Neural cell (in vitro differentiated cells): ENCODE data around the gene TMEM255B. TPM values are rescaled to one million over a fixed set of nuclear protein-coding genes. Genes with fewer than 3 reads are reported as not detected.
"Not testable (repeated sequence)": the region's sequence is repeated elsewhere in the genome, so short reads cannot be mapped to it uniquely, and the experiment has no call there.

Experiments used
- H2AFZ ChIP-seq: fragments of 200-600, 300-800 bp; sonication (generic), shearing (Covaris generic); 2 replicates; pipeline ENCODE4 v1.6.0; 2014; ENCODE audit warnings: low read depth, mild to moderate bottlenecking, antibody characterized with exemption, low read length, moderate library complexity
- H3F3A ChIP-seq: fragments of 200-600 bp; shearing (Covaris generic); 2 replicates; pipeline ENCODE4 v1.6.1; 2016; ENCODE audit warnings: mild to moderate bottlenecking, moderate library complexity, mixed read lengths, antibody characterized with exemption, low read length; ENCODE audit not compliant: insufficient read depth, poor library complexity, severe bottlenecking
- H3K27ac ChIP-seq: fragments of 200-600, 300-800 bp; sonication (generic), shearing (Covaris generic); 2 replicates; pipeline ENCODE4 v1.5.1; 2014; ENCODE audit warnings: mild to moderate bottlenecking, low read length, moderate library complexity
- H3K27me3 ChIP-seq: fragments of 300-800, 200-600 bp; sonication (generic), shearing (Covaris generic); 2 replicates; pipeline ENCODE4 v1.6.0; 2014; ENCODE audit warnings: mild to moderate bottlenecking, low read depth, low read length, moderate library complexity; ENCODE audit not compliant: insufficient read depth
- H3K36me3 ChIP-seq: fragments of 300-800, 200-600 bp; sonication (generic), shearing (Covaris generic); 2 replicates; pipeline ENCODE4 v1.5.1; 2014; ENCODE audit warnings: mild to moderate bottlenecking, antibody characterized with exemption, low read length, moderate library complexity; ENCODE audit not compliant: insufficient read depth
- H3K4me2 ChIP-seq: fragments of 300-800, 200-600 bp; sonication (generic), shearing (Covaris generic); 2 replicates; pipeline ENCODE4 v1.6.0; 2014; ENCODE audit warnings: mild to moderate bottlenecking, low read length
- H3K4me3 ChIP-seq: fragments of 300-800, 200-600 bp; sonication (generic), shearing (Covaris generic); 2 replicates; pipeline ENCODE4 v1.5.1; 2014; ENCODE audit warnings: mild to moderate bottlenecking, low read length, moderate library complexity
- H3K79me2 ChIP-seq: fragments of 200-600 bp; shearing (Covaris generic); replicated peaks from 2 replicates; pipeline ENCODE4 v1.6.0; 2014; ENCODE audit warnings: mild to moderate bottlenecking, low read length, moderate library complexity; ENCODE audit not compliant: insufficient read depth
- H3K9ac ChIP-seq: fragments of 300-800, 200-600 bp; sonication (generic), shearing (Covaris generic); 2 replicates; pipeline ENCODE4 v1.6.1; 2016; ENCODE audit warnings: mild to moderate bottlenecking, low read length, mixed read lengths
- H3K9me2 ChIP-seq: fragments of 200-600 bp; shearing (Covaris generic); 2 replicates; pipeline ENCODE4 v1.6.1; 2016; ENCODE audit warnings: mild to moderate bottlenecking, low read length, mixed read lengths; ENCODE audit not compliant: insufficient read depth
- H3K9me3 ChIP-seq: fragments of 200-600, 300-800 bp; sonication (generic), shearing (Covaris generic); 2 replicates; pipeline ENCODE4 v1.6.1; 2016; ENCODE audit warnings: mild to moderate bottlenecking, mixed run types, low read length, moderate library complexity, mixed read lengths
- H4K20me1 ChIP-seq: fragments of 200-600 bp; shearing (Covaris generic); 2 replicates; pipeline ENCODE4 v1.6.1; 2016; ENCODE audit warnings: mild to moderate bottlenecking, mixed run types; ENCODE audit not compliant: insufficient read depth
- EP300 ChIP-seq: fragments of 450-650 bp; conservative IDR thresholded peaks from 2 replicates; pipeline ENCODE4 v1.6.1; 2014; ENCODE audit warnings: antibody characterized with exemption, mild to moderate bottlenecking, moderate library complexity; ENCODE audit not compliant: poor library complexity, severe bottlenecking
- EZH2 ChIP-seq: fragments of 200-600, 300-800 bp; shearing (Covaris generic), sonication (generic); IDR thresholded peaks from 2 replicates; pipeline ENCODE4 v1.6.1; 2014; ENCODE audit warnings: antibody characterized with exemption, low read length, borderline replicate concordance, mild to moderate bottlenecking; ENCODE audit not compliant: insufficient read depth, poor library complexity, severe bottlenecking
- MXI1 ChIP-seq: fragments of 450-650 bp; conservative IDR thresholded peaks from 2 replicates; pipeline ENCODE4 v1.6.1; 2014; ENCODE audit warnings: antibody characterized with exemption, mild to moderate bottlenecking; ENCODE audit not compliant: poor library complexity, severe bottlenecking
- POLR2AphosphoS5 ChIP-seq: IDR thresholded peaks from 2 replicates; pipeline ENCODE4 v1.6.1; 2012
- RAD21 ChIP-seq: fragments of 450-650 bp; conservative IDR thresholded peaks from 2 replicates; pipeline ENCODE4 v1.6.1; 2014; ENCODE audit warnings: antibody characterized with exemption, mild to moderate bottlenecking, moderate library complexity
- SMC3 ChIP-seq: fragments of 450-650 bp; conservative IDR thresholded peaks from 2 replicates; pipeline ENCODE4 v1.6.1; 2014; ENCODE audit warnings: antibody characterized with exemption, mild to moderate bottlenecking, moderate library complexity; ENCODE audit not compliant: poor library complexity
- TAF1 ChIP-seq: IDR thresholded peaks from 2 replicates; pipeline ENCODE4 v1.6.1; 2012; ENCODE audit warnings: low read depth
- polyA plus RNA-seq: library from polyadenylated mRNA; depleted of rRNA; stranded (reverse); fragments of >200 nt; gene quantifications from 2 replicates; pipeline ENCODE4 v1.2.3, GENCODE V29; 2014
- TF ChIP-seq, protein P1 (sequence below): fragments of 450-650 bp; IDR thresholded peaks from 2 replicates; pipeline ENCODE4 v1.5.1; 2014; ENCODE audit warnings: antibody characterized with exemption, mild to moderate bottlenecking, moderate library complexity; ENCODE audit not compliant: poor library complexity, severe bottlenecking
- TF ChIP-seq, protein P2 (sequence below): IDR thresholded peaks from 2 replicates; pipeline ENCODE4 v1.6.1; 2012; ENCODE audit warnings: borderline replicate concordance

The TMEM255B gene
- polyA plus RNA-seq, 1 donor from 2014 or later, result not detected

GRCh38 chr13:113823771-113824170 is 64.7 kb downstream of the TMEM255B start:
- H3K4me2 ChIP-seq, result no peak overlapping the region
- no peaks in the 10 kb centered on the region for H3K9me3 ChIP-seq
- H3K36me3 ChIP-seq, result no peaks in the 10 kb centered on the region
- no peak overlapping the region for H3K4me3 ChIP-seq
- no peak overlapping the region for H2AFZ ChIP-seq
- H3K27ac ChIP-seq, result no peak overlapping the region
- H3F3A ChIP-seq, result no peaks in the 10 kb centered on the region
- no peaks in the 10 kb centered on the region for H3K27me3 ChIP-seq
- H3K79me2 ChIP-seq, result no peaks in the 10 kb centered on the region
- no peaks in the 10 kb centered on the region for H3K9me2 ChIP-seq
- no peak overlapping the region for H3K9ac ChIP-seq
- TF ChIP-seq, protein P1, sequence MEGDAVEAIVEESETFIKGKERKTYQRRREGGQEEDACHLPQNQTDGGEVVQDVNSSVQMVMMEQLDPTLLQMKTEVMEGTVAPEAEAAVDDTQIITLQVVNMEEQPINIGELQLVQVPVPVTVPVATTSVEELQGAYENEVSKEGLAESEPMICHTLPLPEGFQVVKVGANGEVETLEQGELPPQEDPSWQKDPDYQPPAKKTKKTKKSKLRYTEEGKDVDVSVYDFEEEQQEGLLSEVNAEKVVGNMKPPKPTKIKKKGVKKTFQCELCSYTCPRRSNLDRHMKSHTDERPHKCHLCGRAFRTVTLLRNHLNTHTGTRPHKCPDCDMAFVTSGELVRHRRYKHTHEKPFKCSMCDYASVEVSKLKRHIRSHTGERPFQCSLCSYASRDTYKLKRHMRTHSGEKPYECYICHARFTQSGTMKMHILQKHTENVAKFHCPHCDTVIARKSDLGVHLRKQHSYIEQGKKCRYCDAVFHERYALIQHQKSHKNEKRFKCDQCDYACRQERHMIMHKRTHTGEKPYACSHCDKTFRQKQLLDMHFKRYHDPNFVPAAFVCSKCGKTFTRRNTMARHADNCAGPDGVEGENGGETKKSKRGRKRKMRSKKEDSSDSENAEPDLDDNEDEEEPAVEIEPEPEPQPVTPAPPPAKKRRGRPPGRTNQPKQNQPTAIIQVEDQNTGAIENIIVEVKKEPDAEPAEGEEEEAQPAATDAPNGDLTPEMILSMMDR, result no peak
- no peaks in the 10 kb centered on the region for H4K20me1 ChIP-seq

DNA sequence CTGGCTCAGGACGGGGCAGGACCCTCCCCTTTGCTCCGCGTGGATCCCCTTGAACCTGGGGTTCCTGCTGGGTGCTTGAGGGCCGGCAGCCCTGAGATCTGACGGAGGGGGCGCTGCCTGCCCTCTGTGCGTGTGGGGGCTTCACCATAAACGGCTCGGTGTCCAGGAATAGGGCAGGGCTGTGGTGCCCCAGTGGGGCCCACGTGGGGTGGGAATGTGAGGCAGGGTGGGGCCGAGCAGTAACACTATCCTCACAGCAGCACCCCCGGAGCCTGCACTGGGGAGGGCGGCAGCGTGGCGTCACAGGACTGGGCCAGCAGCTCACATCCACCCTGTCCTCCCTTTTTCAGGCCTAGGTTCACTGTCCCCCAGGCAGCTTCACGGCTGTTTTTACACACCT is 66.8 kb downstream of the TMEM255B start:
- H3K27ac ChIP-seq, result no peak overlapping the region
- H3F3A ChIP-seq, result no peaks in the 10 kb centered on the region
- H3K27me3 ChIP-seq, result no peaks in the 10 kb centered on the region
- no peak for TF ChIP-seq RAD21
- TF ChIP-seq MXI1, result no peak
- TF ChIP-seq EZH2, result no peak
- no peak for TF ChIP-seq POLR2AphosphoS5
- no peak for TF ChIP-seq EP300
- TF ChIP-seq, protein P1, result no peak
- TF ChIP-seq, protein P2, sequence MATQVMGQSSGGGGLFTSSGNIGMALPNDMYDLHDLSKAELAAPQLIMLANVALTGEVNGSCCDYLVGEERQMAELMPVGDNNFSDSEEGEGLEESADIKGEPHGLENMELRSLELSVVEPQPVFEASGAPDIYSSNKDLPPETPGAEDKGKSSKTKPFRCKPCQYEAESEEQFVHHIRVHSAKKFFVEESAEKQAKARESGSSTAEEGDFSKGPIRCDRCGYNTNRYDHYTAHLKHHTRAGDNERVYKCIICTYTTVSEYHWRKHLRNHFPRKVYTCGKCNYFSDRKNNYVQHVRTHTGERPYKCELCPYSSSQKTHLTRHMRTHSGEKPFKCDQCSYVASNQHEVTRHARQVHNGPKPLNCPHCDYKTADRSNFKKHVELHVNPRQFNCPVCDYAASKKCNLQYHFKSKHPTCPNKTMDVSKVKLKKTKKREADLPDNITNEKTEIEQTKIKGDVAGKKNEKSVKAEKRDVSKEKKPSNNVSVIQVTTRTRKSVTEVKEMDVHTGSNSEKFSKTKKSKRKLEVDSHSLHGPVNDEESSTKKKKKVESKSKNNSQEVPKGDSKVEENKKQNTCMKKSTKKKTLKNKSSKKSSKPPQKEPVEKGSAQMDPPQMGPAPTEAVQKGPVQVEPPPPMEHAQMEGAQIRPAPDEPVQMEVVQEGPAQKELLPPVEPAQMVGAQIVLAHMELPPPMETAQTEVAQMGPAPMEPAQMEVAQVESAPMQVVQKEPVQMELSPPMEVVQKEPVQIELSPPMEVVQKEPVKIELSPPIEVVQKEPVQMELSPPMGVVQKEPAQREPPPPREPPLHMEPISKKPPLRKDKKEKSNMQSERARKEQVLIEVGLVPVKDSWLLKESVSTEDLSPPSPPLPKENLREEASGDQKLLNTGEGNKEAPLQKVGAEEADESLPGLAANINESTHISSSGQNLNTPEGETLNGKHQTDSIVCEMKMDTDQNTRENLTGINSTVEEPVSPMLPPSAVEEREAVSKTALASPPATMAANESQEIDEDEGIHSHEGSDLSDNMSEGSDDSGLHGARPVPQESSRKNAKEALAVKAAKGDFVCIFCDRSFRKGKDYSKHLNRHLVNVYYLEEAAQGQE, result no peak
- TF ChIP-seq TAF1, result no peak
- TF ChIP-seq SMC3, result no peak
- H4K20me1 ChIP-seq, result no peaks in the 10 kb centered on the region
- no peaks in the 10 kb centered on the region for H3K9me3 ChIP-seq
- H3K9me2 ChIP-seq, result no peaks in the 10 kb centered on the region
- no peak overlapping the region for H2AFZ ChIP-seq
- H3K79me2 ChIP-seq, result no peaks in the 10 kb centered on the region
- H3K4me3 ChIP-seq, result no peak overlapping the region
- no peak overlapping the region for H3K9ac ChIP-seq
- H3K4me2 ChIP-seq, result no peak overlapping the region
- H3K36me3 ChIP-seq, result no peaks in the 10 kb centered on the region

DNA sequence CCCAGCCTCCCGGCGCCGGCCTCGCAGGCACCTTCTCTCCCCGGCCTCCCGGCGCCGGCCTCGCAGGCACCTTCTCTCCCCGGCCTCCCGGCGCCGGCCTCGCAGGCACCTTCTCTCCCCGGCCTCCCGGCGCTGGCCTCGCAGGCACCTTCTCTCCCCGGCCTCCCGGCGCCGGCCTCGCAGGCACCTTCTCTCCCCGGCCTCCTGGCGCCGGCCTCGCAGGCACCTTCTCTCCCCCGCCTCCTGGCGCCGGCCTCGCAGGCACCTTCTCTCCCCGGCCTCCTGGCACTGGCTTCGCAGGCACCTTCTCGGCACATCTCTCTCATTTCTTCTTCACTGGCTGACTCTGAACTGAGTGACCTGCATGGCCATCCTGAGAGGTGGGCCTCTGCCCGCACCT is 67.4 kb downstream of the TMEM255B start:
- H2AFZ ChIP-seq, H3K9me3 ChIP-seq, H3K9me2 ChIP-seq, H3K27ac ChIP-seq, H3K36me3 ChIP-seq, H3K4me3 ChIP-seq, H3K27me3 ChIP-seq, H4K20me1 ChIP-seq, H3K4me2 ChIP-seq, H3F3A ChIP-seq, H3K79me2 ChIP-seq, H3K9ac ChIP-seq: not testable (repeated sequence)
